Nephron (organoid): ENCODE results near the gene CFAP126.

Source experiments
- H3K27ac Mint-ChIP-seq, 3 experiments: 2 replicates each; pipeline ENCODE4 v1.8.0; 2020; ENCODE audit warnings: mixed read lengths in 3 of 3, mild to moderate bottlenecking in 2 of 3, moderate library complexity in 1 of 3
- H3K27me3 Mint-ChIP-seq: 2 replicates; pipeline ENCODE4 v1.8.0; 2021; ENCODE audit warnings: low read depth, mild to moderate bottlenecking, moderate library complexity, mixed read lengths
- H3K36me3 Mint-ChIP-seq: 2 replicates; pipeline ENCODE4 v1.8.0; 2020; ENCODE audit warnings: low read depth, mixed read lengths
- H3K4me1 Mint-ChIP-seq: 2 replicates; pipeline ENCODE4 v1.8.0; 2020; ENCODE audit warnings: mixed read lengths
- H3K4me3 Mint-ChIP-seq, 3 experiments: 2 replicates each; pipeline ENCODE4 v1.8.0; 2020; ENCODE audit warnings: mild to moderate bottlenecking in 3 of 3, mixed read lengths in 3 of 3, moderate library complexity in 2 of 3
- H3K9me3 Mint-ChIP-seq: 2 replicates; pipeline ENCODE4 v1.8.0; 2020; ENCODE audit warnings: mixed read lengths
- CTCF ChIP-seq, 3 experiments: fragments of 200-600 bp; sonication (generic); IDR thresholded peaks; one replicate each; pipeline ENCODE4 v1.5.0; 2021; ENCODE audit warnings: antibody characterized with exemption in 3 of 3; ENCODE audit not compliant: unreplicated experiment in 3 of 3

Gene CFAP126

GRCh38 chr1:161382214-161383019, 14.7 kb upstream of the CFAP126 start:
- TF ChIP-seq CTCF (IDR thresholded peaks at IDR 0.05; ENCODE audit: unreplicated experiment in 3 of 3) = peak; percentile 61 to 75 (median 64)
- H3K9me3 Mint-ChIP-seq = no peaks in the 10 kb centered on the region
- no peaks in the 10 kb centered on the region for H3K36me3 Mint-ChIP-seq
- no peaks in the 10 kb centered on the region for H3K4me1 Mint-ChIP-seq
- H3K4me3 Mint-ChIP-seq = no peak overlapping the region
- H3K27me3 Mint-ChIP-seq = no peaks in the 10 kb centered on the region
- peak overlapping the region in 1 of 3 experiments; percentile 27 for H3K27ac Mint-ChIP-seq

GRCh38 chr1:161381707-161382106, 14.0 kb upstream of the CFAP126 start:
- no peaks in the 10 kb centered on the region for H3K4me1 Mint-ChIP-seq
- H3K4me3 Mint-ChIP-seq = no peak overlapping the region
- TF ChIP-seq CTCF (IDR thresholded peaks at IDR 0.05; ENCODE audit: unreplicated experiment in 3 of 3) = no peak
- no peak overlapping the region for H3K27ac Mint-ChIP-seq
- H3K36me3 Mint-ChIP-seq = no peaks in the 10 kb centered on the region
- H3K27me3 Mint-ChIP-seq = peaks cover 4% of the 10 kb centered on the region
- no peaks in the 10 kb centered on the region for H3K9me3 Mint-ChIP-seq

- H3K4me1 Mint-ChIP-seq = no peaks in the 10 kb centered on the region
- peaks cover 4% of the 10 kb centered on the region for H3K27me3 Mint-ChIP-seq
- no peaks in the 10 kb centered on the region for H3K9me3 Mint-ChIP-seq
- H3K36me3 Mint-ChIP-seq = no peaks in the 10 kb centered on the region
- H3K4me3 Mint-ChIP-seq = peak overlapping the region; percentile 83 to 85 (median 84)
- TF ChIP-seq CTCF (IDR thresholded peaks at IDR 0.05; ENCODE audit: unreplicated experiment in 3 of 3) = no peak
- H3K27ac Mint-ChIP-seq = peak overlapping the region; percentile 40 to 52 (median 49)
Measured at GRCh38 chr1:161379071-161379470, 11.4 kb upstream of the CFAP126 start.

GRCh38 chr1:161378014-161378413, 10.3 kb upstream of the CFAP126 start:
- no peaks in the 10 kb centered on the region for H3K36me3 Mint-ChIP-seq
- no peak overlapping the region for H3K27ac Mint-ChIP-seq
- no peak for TF ChIP-seq CTCF (IDR thresholded peaks at IDR 0.05; ENCODE audit: unreplicated experiment in 3 of 3)
- no peaks in the 10 kb centered on the region for H3K4me1 Mint-ChIP-seq
- peaks cover 4% of the 10 kb centered on the region for H3K27me3 Mint-ChIP-seq
- no peaks in the 10 kb centered on the region for H3K9me3 Mint-ChIP-seq
- no peak overlapping the region for H3K4me3 Mint-ChIP-seq

GRCh38 chr1:161374373-161374772, 6.7 kb upstream of the CFAP126 start:
- Mint-ChIP-seq H3K4me3 (no peak overlapping the region), H3K36me3 (no peaks in the 10 kb centered on the region), H3K4me1 (no peaks in the 10 kb centered on the region), H3K9me3 (no peaks in the 10 kb centered on the region), H3K27me3 (peaks cover 4% of the 10 kb centered on the region), H3K27ac (no peak overlapping the region)
- peak; percentile 29 to 42 (median 34) for TF ChIP-seq CTCF (IDR thresholded peaks at IDR 0.05; ENCODE audit: unreplicated experiment in 3 of 3)

- Mint-ChIP-seq H3K27me3 (peaks cover 4% of the 10 kb centered on the region), H3K36me3 (no peaks in the 10 kb centered on the region), H3K4me3 (no peak overlapping the region), H3K9me3 (no peaks in the 10 kb centered on the region), H3K4me1 (no peaks in the 10 kb centered on the region), H3K27ac (no peak overlapping the region)
- TF ChIP-seq CTCF (IDR thresholded peaks at IDR 0.05; ENCODE audit: unreplicated experiment in 3 of 3) = no peak
Measured at GRCh38 chr1:161373442-161373841, 5.8 kb upstream of the CFAP126 start.
